ENCODE data around the gene RAB40A.
A peak's percentile ranks its signal among the peaks of the same experiment; 100 is the strongest.

The RAB40A gene

DNA sequence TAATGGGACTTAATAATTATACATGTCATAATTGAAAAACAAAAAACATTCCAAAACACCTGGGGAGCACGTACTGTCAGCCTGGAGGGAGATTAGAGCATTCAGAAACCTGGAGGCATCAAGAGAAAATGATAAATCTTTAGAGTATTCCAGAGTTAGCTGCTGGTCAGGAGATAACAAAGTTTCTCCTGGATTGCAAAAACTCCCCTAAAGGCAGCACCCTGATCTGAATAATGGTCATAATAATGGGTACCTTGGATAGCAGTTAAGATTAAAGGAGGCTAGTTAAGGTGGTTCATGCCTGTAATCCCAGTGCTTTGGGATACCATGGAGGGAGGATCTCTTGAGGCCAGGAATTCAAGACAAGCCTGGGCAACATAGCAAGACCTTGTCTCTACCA lies 15.9 kb upstream of the RAB40A start:
- DNase-seq (ENCODE audit: low read depth): no peak
- H3K4me3 ChIP-seq (ENCODE audit: low read depth, low read length): no peak overlapping the region
- TF ChIP-seq, protein P1, sequence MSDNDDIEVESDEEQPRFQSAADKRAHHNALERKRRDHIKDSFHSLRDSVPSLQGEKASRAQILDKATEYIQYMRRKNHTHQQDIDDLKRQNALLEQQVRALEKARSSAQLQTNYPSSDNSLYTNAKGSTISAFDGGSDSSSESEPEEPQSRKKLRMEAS (IDR thresholded peaks at IDR 0.05; ENCODE audit: low read depth, low read length): no peak
- TF ChIP-seq POLR2A (IDR thresholded peaks at IDR 0.05; ENCODE audit: extremely low read depth, insufficient read length) (no peak), MYC (IDR thresholded peaks at IDR 0.05; ENCODE audit: low read depth, low read length) (no peak)
- TF ChIP-seq, protein P2, sequence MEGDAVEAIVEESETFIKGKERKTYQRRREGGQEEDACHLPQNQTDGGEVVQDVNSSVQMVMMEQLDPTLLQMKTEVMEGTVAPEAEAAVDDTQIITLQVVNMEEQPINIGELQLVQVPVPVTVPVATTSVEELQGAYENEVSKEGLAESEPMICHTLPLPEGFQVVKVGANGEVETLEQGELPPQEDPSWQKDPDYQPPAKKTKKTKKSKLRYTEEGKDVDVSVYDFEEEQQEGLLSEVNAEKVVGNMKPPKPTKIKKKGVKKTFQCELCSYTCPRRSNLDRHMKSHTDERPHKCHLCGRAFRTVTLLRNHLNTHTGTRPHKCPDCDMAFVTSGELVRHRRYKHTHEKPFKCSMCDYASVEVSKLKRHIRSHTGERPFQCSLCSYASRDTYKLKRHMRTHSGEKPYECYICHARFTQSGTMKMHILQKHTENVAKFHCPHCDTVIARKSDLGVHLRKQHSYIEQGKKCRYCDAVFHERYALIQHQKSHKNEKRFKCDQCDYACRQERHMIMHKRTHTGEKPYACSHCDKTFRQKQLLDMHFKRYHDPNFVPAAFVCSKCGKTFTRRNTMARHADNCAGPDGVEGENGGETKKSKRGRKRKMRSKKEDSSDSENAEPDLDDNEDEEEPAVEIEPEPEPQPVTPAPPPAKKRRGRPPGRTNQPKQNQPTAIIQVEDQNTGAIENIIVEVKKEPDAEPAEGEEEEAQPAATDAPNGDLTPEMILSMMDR (IDR thresholded peaks at IDR 0.05; ENCODE audit: low read depth, low read length): no peak

DNA sequence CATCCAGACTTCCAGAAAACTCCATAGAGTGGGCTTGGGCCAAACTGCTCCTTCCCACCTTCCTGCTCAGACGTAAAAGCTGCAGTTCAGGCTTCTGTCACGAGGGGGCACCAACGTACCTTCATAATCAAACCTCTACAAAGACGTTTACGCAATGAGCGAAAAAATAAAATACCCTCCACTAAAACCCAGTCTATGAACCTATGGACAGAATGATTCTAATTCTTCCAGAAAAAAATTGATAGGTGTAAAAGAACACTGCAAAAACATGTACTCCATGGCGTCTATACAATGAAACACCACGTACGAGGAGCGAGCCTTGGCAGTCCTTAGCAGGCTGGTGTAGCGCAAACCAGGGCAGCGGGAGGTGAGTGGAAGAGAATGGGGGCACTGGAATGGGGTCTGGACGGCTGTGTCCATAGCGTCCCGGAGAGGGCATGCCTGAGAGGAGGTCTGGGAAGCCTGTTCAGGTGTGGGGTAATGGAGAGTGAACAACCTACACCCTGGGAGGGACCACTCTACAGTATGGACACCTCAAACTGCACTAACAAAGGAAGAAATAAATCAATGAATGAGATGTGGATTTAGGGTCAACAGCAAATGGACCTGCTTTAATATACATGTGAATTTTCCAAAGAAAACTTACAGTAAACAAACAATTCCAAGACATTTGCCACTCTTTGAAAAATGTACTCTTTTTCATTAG lies 14.4 kb upstream of the RAB40A start:
- TF ChIP-seq, protein P1 (IDR thresholded peaks at IDR 0.05; ENCODE audit: low read depth, low read length): no peak
- TF ChIP-seq POLR2A (IDR thresholded peaks at IDR 0.05; ENCODE audit: extremely low read depth, insufficient read length) (no peak), MYC (IDR thresholded peaks at IDR 0.05; ENCODE audit: low read depth, low read length) (no peak)
- TF ChIP-seq, protein P2 (IDR thresholded peaks at IDR 0.05; ENCODE audit: low read depth, low read length): peak; percentile 64
- DNase-seq (ENCODE audit: low read depth): peak; percentile 60
- no peak overlapping the region for H3K4me3 ChIP-seq (ENCODE audit: low read depth, low read length)

DNA sequence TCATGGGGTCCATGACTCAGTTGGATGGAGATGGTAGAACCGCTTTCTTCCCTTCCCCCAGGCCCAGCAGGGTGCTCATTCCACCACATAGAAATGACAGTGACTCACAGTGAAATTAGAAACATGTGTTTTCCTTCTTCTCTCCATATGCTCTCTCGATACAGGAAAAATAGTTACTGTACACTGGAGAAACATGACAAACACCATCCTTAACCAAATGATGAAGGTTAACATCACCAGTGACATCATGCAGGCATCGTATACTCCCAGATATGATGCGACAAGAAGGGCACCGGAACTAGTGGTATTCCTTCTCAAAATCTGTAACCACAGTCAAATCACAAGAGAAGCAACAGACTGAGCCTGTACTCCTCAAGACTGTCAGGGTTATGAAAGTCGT lies 11.7 kb upstream of the RAB40A start:
- no peak overlapping the region for H3K4me3 ChIP-seq (ENCODE audit: low read depth, low read length)
- TF ChIP-seq, protein P2 (IDR thresholded peaks at IDR 0.05; ENCODE audit: low read depth, low read length): no peak
- TF ChIP-seq MYC (IDR thresholded peaks at IDR 0.05; ENCODE audit: low read depth, low read length) (no peak), POLR2A (IDR thresholded peaks at IDR 0.05; ENCODE audit: extremely low read depth, insufficient read length) (no peak)
- TF ChIP-seq, protein P1 (IDR thresholded peaks at IDR 0.05; ENCODE audit: low read depth, low read length): no peak
- DNase-seq (ENCODE audit: low read depth): no peak

DNA sequence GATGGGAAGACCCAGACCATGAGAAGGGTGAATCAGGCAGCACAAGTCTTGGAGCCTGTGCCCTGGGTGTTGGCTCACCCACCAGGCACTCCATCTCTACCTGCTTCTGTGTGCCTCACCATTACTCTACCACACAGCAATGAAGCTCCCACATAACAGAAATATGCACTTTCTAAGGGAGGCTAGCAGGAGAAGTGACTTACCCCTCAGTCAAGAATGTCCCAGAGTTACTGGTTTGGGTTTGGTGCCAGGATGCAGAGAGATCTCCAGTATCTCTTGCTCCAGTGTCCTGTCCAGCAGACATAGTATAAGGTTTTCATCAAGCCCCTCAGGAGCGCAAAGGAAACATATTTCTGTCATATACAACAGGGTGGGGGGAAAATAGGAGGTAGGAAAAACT lies 11.3 kb upstream of the RAB40A start:
- H3K4me3 ChIP-seq (ENCODE audit: low read depth, low read length): no peak overlapping the region
- no peak for DNase-seq (ENCODE audit: low read depth)
- TF ChIP-seq, protein P1 (IDR thresholded peaks at IDR 0.05; ENCODE audit: low read depth, low read length): no peak
- TF ChIP-seq MYC (IDR thresholded peaks at IDR 0.05; ENCODE audit: low read depth, low read length) (no peak), POLR2A (IDR thresholded peaks at IDR 0.05; ENCODE audit: extremely low read depth, insufficient read length) (no peak)
- TF ChIP-seq, protein P2 (IDR thresholded peaks at IDR 0.05; ENCODE audit: low read depth, low read length): no peak

DNA sequence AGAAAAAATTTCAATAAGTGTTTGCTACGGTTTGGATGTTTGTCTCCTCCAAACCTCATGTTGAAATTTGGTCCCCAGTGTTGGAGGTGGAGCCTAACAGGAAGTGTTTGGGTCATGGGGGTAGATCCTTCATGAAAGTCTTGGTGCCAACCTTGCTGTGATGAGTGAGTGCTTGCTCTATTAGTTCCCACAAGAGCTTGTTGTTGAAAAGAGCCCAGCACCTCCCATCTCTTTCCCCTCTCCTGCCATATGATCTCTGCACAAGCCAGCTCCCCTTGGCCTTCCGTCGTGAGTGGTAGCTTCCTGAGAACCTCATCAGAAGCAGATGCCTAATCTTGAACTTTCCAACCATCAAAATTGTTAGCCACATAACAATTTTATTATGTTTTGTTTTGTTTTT lies 10.3 kb upstream of the RAB40A start:
- H3K4me3 ChIP-seq (ENCODE audit: low read depth, low read length): no peak overlapping the region
- TF ChIP-seq, protein P1 (IDR thresholded peaks at IDR 0.05; ENCODE audit: low read depth, low read length): no peak
- no peak for TF ChIP-seq MYC (IDR thresholded peaks at IDR 0.05; ENCODE audit: low read depth, low read length)
- TF ChIP-seq, protein P2 (IDR thresholded peaks at IDR 0.05; ENCODE audit: low read depth, low read length): no peak
- TF ChIP-seq POLR2A (IDR thresholded peaks at IDR 0.05; ENCODE audit: extremely low read depth, insufficient read length): no peak
- DNase-seq (ENCODE audit: low read depth): no peak

Data from NB4 (cell line).